B cell (primary cell): ENCODE data around the gene CPA5. TPM values are rescaled to one million over a fixed set of nuclear protein-coding genes. Genes with fewer than 3 reads are reported as not detected.

ENCODE experiments used
- ATAC-seq: fragments of 200-7000 bp; cut with Tn5 transposase; one replicate; pipeline ENCODE4 v1.10.0; 2021; ENCODE audit warnings: low read depth, mild to moderate bottlenecking, moderate number of reproducible peaks, moderate library complexity
- CTCF ChIA-PET: fragments of 350-600 bp; sonication (Branson Sonifier 250); formaldehyde crosslinking; loops from one replicate; lab custom pipeline; 2021; ENCODE audit warnings: antibody characterized with exemption, inconsistent platforms; lab: Charles Lee
- POLR2A ChIA-PET: fragments of 350-600 bp; sonication (Branson Sonifier 250); formaldehyde crosslinking; loops from one replicate; lab custom pipeline; 2021; ENCODE audit warnings: antibody characterized with exemption; lab: Charles Lee
- DNase-seq: peaks from one replicate; pipeline ENCODE4 v3.0.0; 2013
- H2AFZ ChIP-seq: 2 replicates; pipeline ENCODE4 v1.6.1; 2012; ENCODE audit warnings: mild to moderate bottlenecking, low read depth, low read length; ENCODE audit not compliant: insufficient read depth, poor library complexity, severe bottlenecking
- H3K27ac ChIP-seq, 2 donors: 1 replicate in 1 of 2; 2 replicates in 1 of 2; pipeline ENCODE4 v1.5.1; 2012 to 2013; ENCODE audit warnings: low read length in 2 of 2, mild to moderate bottlenecking in 2 of 2, moderate library complexity in 1 of 2
- H3K27me3 ChIP-seq, 4 experiments: fragments of 200-600 bp in 1 of 4; sonication (generic) in 1 of 4; replicated peaks in 1 of 4; 1 replicate in 2 of 4; 2 replicates in 2 of 4; pipeline versions ENCODE4 v1.6.1 to v1.7.0; 2013 to 2016; ENCODE audit warnings: low read length in 3 of 4, mild to moderate bottlenecking in 2 of 4, mixed read lengths in 1 of 4, moderate library complexity in 1 of 4; ENCODE audit not compliant: insufficient read depth in 4 of 4, control insufficient read depth in 3 of 4; ENCODE audit errors: control extremely low read depth in 1 of 4
- H3K36me3 ChIP-seq, 2 experiments: replicated peaks in 1 of 2; 1 replicate in 1 of 2; 2 replicates in 1 of 2; pipeline versions ENCODE4 v1.6.1 to v1.7.1; 2013; ENCODE audit warnings: low read length in 1 of 2; ENCODE audit not compliant: insufficient read depth in 2 of 2, control insufficient read depth in 1 of 2; ENCODE audit errors: control extremely low read depth in 1 of 2, extremely low read depth in 1 of 2
- H3K4me1 ChIP-seq, 2 donors: fragments of 200-600 bp in 1 of 2; sonication (generic) in 1 of 2; 1 replicate in 1 of 2; 2 replicates in 1 of 2; pipeline versions ENCODE4 v1.5.1 to v1.6.1; 2013 to 2017; ENCODE audit warnings: low read length in 2 of 2; ENCODE audit not compliant: control insufficient read depth in 2 of 2, insufficient read depth in 2 of 2
- H3K4me2 ChIP-seq: replicated peaks from 2 replicates; pipeline ENCODE3; 2012; ENCODE audit warnings: mild to moderate bottlenecking, low read depth, low read length; ENCODE audit not compliant: poor library complexity, severe bottlenecking
- H3K4me3 ChIP-seq, 5 experiments: fragments of 200-600 bp in 1 of 5; sonication (generic) in 1 of 5; 1 replicate in 3 of 5; 2 replicates in 2 of 5; pipeline versions ENCODE4 v1.5.1 to v1.7.0; 2011 to 2016; ENCODE audit warnings: low read length in 4 of 5, mild to moderate bottlenecking in 4 of 5, low read depth in 2 of 5, control low read depth in 1 of 5, moderate library complexity in 1 of 5; ENCODE audit not compliant: insufficient read depth in 1 of 5; ENCODE audit errors: control extremely low read depth in 1 of 5, extremely low read depth in 1 of 5
- H3K79me2 ChIP-seq: fragments of 200-600 bp; sonication (generic); one replicate; pipeline ENCODE4 v1.6.0; 2016; ENCODE audit warnings: low read length; ENCODE audit not compliant: control insufficient read depth, insufficient read depth
- H3K9ac ChIP-seq: fragments of 200-600 bp; sonication (generic); 2 replicates; pipeline ENCODE4 v1.6.1; 2017; ENCODE audit warnings: mild to moderate bottlenecking, low read length, moderate library complexity
- H3K9me3 ChIP-seq, 3 donors: one replicate each; pipeline versions ENCODE4 v1.6.1 to v1.7.1; 2013; ENCODE audit warnings: low read length in 2 of 3; ENCODE audit not compliant: control insufficient read depth in 2 of 3, insufficient read depth in 1 of 3; ENCODE audit errors: control extremely low read depth in 1 of 3
- H4K20me1 ChIP-seq: 2 replicates; pipeline ENCODE4 v1.6.0; 2012; ENCODE audit warnings: mild to moderate bottlenecking, low read length; ENCODE audit not compliant: insufficient read depth, control insufficient read depth, poor library complexity, severe bottlenecking
- H3K27ac Mint-ChIP-seq: one replicate; pipeline ENCODE4 v1.8.0; 2021; ENCODE audit warnings: mixed read lengths
- H3K27me3 Mint-ChIP-seq: one replicate; pipeline ENCODE4 v1.8.0; 2021; ENCODE audit warnings: mixed read lengths
- H3K4me1 Mint-ChIP-seq: one replicate; pipeline ENCODE4 v1.8.0; 2021; ENCODE audit warnings: mixed read lengths
- H3K4me3 Mint-ChIP-seq: one replicate; pipeline ENCODE4 v1.8.0; 2021; ENCODE audit warnings: mixed read lengths
- H3K9me3 Mint-ChIP-seq: one replicate; pipeline ENCODE4 v1.8.0; 2022; ENCODE audit warnings: mixed read lengths; ENCODE audit not compliant: insufficient read depth
- EZH2 ChIP-seq: IDR thresholded peaks from 2 replicates; pipeline ENCODE4 v1.6.1; 2012; ENCODE audit warnings: borderline replicate concordance, low read depth, mild to moderate bottlenecking, moderate library complexity, low read length; ENCODE audit not compliant: insufficient read depth, poor library complexity, severe bottlenecking
- WGBS: methylation state at CpG from one replicate; pipeline ENCODE4 v1.1.5; 2013; ENCODE audit warnings: missing lambda C conversion rate; ENCODE audit not compliant: insufficient coverage; 5-methylcytosine and 5-hydroxymethylcytosine counted together
- intact Hi-C: fragments of 100-400 bp; cut with micrococcal nuclease; formaldehyde crosslinking; loops from one replicate; pipeline ENCODE4 v1.10.0; 2022
- polyA plus RNA-seq: library from polyadenylated mRNA; depleted of rRNA; stranded (reverse); fragments of >200 nt; gene quantifications from 2 replicates; pipeline ENCODE4 v1.2.3, GENCODE V29; 2012
- total RNA-seq, 2 donors: library from RNA; stranded (reverse); fragments of 120-200 nt in 1 of 2; gene quantifications; 1 replicate in 1 of 2; 2 replicates in 1 of 2; pipeline versions ENCODE4 v1.2.3 to v1.2.4, GENCODE V29; 2013 to 2022
- TF ChIP-seq, protein P1 (sequence below): fragments of 200-600 bp; IDR thresholded peaks from one replicate; pipeline ENCODE4 v1.8.0; 2022; ENCODE audit warnings: antibody characterized with exemption, mild to moderate bottlenecking

CPA5 gene
- total and polyA plus RNA-seq, 2 donors (not counting 1 experiment from before 2014, with no cell fraction given), result not detected

DNA sequence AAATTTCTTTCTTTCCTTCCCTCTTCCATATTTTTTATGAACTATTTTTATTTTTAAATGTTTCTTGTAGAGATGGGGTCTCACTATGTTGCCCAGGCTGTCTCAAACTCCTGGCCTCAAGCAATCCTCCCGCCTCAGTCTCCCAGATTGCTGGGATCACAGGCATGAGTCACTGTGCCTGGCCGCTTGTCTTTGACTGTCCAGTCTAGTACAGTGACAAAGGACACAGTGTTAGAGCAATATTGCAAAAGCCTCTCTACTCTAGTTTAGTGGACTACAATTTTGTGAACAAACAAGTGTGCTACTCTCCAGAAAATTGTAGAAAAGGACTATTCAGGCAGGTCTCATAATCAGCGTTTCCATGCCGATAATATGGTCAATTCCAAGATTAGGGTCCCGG is 40.6 kb upstream of the CPA5 start:
- H3K36me3 ChIP-seq, result no peaks in the 10 kb centered on the region
- H3K4me2 ChIP-seq, result no peak overlapping the region
- TF ChIP-seq EZH2, result no peak
- ChIA-PET CTCF (no interaction called here), POLR2A (no interaction called here)
- 100% methylated on average over 2 of the region's 5 CpGs for WGBS
- H3K27me3 ChIP-seq, result peaks cover 0 to 4% (median 0%) of the 10 kb centered on the region in 4 experiments
- no peaks in the 10 kb centered on the region for H3K4me1 ChIP-seq
- Mint-ChIP-seq H3K27me3 (peaks cover 20% of the 10 kb centered on the region), H3K27ac (no peak overlapping the region), H3K9me3 (no peaks in the 10 kb centered on the region), H3K4me1 (no peaks in the 10 kb centered on the region), H3K4me3 (no peak overlapping the region)
- H4K20me1 ChIP-seq, result no peaks in the 10 kb centered on the region
- DNase-seq (no peak), ATAC-seq (no peak)
- H3K9ac ChIP-seq, result no peak overlapping the region
- H3K4me3 ChIP-seq, result no peak overlapping the region
- no peaks in the 10 kb centered on the region for H3K9me3 ChIP-seq
- H3K27ac ChIP-seq, result no peak overlapping the region
- intact Hi-C loops, result no loop called here
- no peaks in the 10 kb centered on the region for H3K79me2 ChIP-seq
- no peak overlapping the region for H2AFZ ChIP-seq

DNA sequence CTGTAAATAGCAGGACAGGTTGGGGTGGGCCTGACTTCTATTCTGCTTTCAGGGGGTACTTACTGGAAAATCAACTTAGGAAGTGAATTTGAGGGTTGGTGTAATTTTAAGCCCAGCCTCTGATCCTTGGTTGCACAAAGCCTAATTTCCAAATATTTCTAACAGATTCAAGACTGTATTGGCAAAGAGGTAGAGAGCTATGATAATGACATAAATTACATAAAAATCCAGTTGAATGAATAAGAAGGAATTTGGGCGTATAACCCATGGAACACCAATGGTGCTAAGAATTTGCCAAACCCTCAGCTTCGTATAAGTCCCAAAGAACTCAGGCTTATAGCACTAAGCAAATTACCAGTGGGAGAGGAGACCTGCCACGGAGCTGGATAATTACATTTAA is 39.7 kb upstream of the CPA5 start:
- TF ChIP-seq EZH2, result no peak
- TF ChIP-seq, protein P1, sequence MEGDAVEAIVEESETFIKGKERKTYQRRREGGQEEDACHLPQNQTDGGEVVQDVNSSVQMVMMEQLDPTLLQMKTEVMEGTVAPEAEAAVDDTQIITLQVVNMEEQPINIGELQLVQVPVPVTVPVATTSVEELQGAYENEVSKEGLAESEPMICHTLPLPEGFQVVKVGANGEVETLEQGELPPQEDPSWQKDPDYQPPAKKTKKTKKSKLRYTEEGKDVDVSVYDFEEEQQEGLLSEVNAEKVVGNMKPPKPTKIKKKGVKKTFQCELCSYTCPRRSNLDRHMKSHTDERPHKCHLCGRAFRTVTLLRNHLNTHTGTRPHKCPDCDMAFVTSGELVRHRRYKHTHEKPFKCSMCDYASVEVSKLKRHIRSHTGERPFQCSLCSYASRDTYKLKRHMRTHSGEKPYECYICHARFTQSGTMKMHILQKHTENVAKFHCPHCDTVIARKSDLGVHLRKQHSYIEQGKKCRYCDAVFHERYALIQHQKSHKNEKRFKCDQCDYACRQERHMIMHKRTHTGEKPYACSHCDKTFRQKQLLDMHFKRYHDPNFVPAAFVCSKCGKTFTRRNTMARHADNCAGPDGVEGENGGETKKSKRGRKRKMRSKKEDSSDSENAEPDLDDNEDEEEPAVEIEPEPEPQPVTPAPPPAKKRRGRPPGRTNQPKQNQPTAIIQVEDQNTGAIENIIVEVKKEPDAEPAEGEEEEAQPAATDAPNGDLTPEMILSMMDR, result no peak
- Mint-ChIP-seq H3K4me3 (no peak overlapping the region), H3K27me3 (peaks cover 19% of the 10 kb centered on the region), H3K9me3 (no peaks in the 10 kb centered on the region), H3K27ac (no peak overlapping the region), H3K4me1 (no peaks in the 10 kb centered on the region)
- CTCF ChIA-PET, result no interaction called here
- POLR2A ChIA-PET, result no interaction called here
- H3K4me3 ChIP-seq, result no peak overlapping the region
- no peak overlapping the region for H3K4me2 ChIP-seq
- peaks cover 0 to 4% (median 0%) of the 10 kb centered on the region in 4 experiments for H3K27me3 ChIP-seq
- no peak overlapping the region for H3K27ac ChIP-seq
- H3K79me2 ChIP-seq, result no peaks in the 10 kb centered on the region
- H3K36me3 ChIP-seq, result no peaks in the 10 kb centered on the region
- H3K9ac ChIP-seq, result no peak overlapping the region
- H3K4me1 ChIP-seq, result no peaks in the 10 kb centered on the region
- H3K9me3 ChIP-seq, result no peaks in the 10 kb centered on the region
- H4K20me1 ChIP-seq, result no peaks in the 10 kb centered on the region
- ATAC-seq, result no peak
- WGBS, result 85% methylated on average over 2 of the region's 3 CpGs
- H2AFZ ChIP-seq, result no peak overlapping the region
- intact Hi-C loops, result no loop called here
- DNase-seq, result no peak
